Neural progenitor cell (in vitro differentiated cells): ENCODE data around the gene ARHGAP23. TPM values are rescaled to one million over a fixed set of nuclear protein-coding genes. Genes with fewer than 3 reads are reported as not detected.
"Not testable (repeated sequence)": the region's sequence is repeated elsewhere in the genome, so short reads cannot be mapped to it uniquely, and the experiment has no call there.

ENCODE experiments used
- DNase-seq: peaks from one replicate; pipeline ENCODE4 v3.0.0-alpha.2; 2016; ENCODE audit warnings: low spot score
- H2AFZ ChIP-seq: fragments of 200-600 bp; sonication (generic); replicated peaks from 2 replicates; pipeline ENCODE4 v1.6.1; 2016; ENCODE audit warnings: antibody characterized with exemption
- H3F3A ChIP-seq: fragments of 200-600 bp; sonication (generic); 2 replicates; pipeline ENCODE4 v1.6.1; 2016; ENCODE audit warnings: antibody characterized with exemption, low read depth
- H3K27ac ChIP-seq: fragments of 200-600 bp; sonication (generic); 2 replicates; pipeline ENCODE4 v1.5.1; 2016; ENCODE audit warnings: mild to moderate bottlenecking
- H3K27me3 ChIP-seq: fragments of 200-600 bp; sonication (generic); 2 replicates; pipeline ENCODE4 v1.6.1; 2016; ENCODE audit warnings: mild to moderate bottlenecking, moderate library complexity
- H3K36me3 ChIP-seq: fragments of 200-600 bp; sonication (generic); 2 replicates; pipeline ENCODE4 v1.5.1; 2016
- H3K4me1 ChIP-seq: fragments of 200-600 bp; sonication (generic); 2 replicates; pipeline ENCODE4 v1.6.1; 2016; ENCODE audit warnings: mixed run types
- H3K4me2 ChIP-seq: fragments of 200-600 bp; sonication (generic); 2 replicates; pipeline ENCODE4 v1.6.1; 2016
- H3K4me3 ChIP-seq: fragments of 200-600 bp; sonication (generic); 2 replicates; pipeline ENCODE4 v1.5.1; 2016
- H3K79me2 ChIP-seq: fragments of 200-600 bp; sonication (generic); 2 replicates; pipeline ENCODE4 v1.6.1; 2016; ENCODE audit warnings: low read depth
- H3K9ac ChIP-seq: fragments of 200-600 bp; sonication (generic); 2 replicates; pipeline ENCODE4 v1.6.1; 2016
- H3K9me3 ChIP-seq: fragments of 200-600 bp; sonication (generic); 2 replicates; pipeline ENCODE4 v1.5.1; 2016; ENCODE audit warnings: low read depth
- H4K20me1 ChIP-seq: fragments of 200-600 bp; sonication (generic); 2 replicates; pipeline ENCODE4 v1.6.1; 2016; ENCODE audit warnings: low read depth
- H3K27ac Mint-ChIP-seq: 3 replicates; pipeline ENCODE4 v1.8.0; 2021; ENCODE audit warnings: mixed read lengths
- H3K27me3 Mint-ChIP-seq: 2 replicates; pipeline ENCODE4 v1.8.0; 2022; ENCODE audit warnings: low read depth, mild to moderate bottlenecking, inconsistent platforms, moderate library complexity, mixed read lengths; ENCODE audit not compliant: insufficient read depth
- H3K36me3 Mint-ChIP-seq: 3 replicates; pipeline ENCODE4 v1.8.0; 2021; ENCODE audit warnings: mixed read lengths
- H3K4me1 Mint-ChIP-seq: 3 replicates; pipeline ENCODE4 v1.8.0; 2021; ENCODE audit warnings: mixed read lengths
- H3K4me3 Mint-ChIP-seq: 3 replicates; pipeline ENCODE4 v1.8.0; 2021; ENCODE audit warnings: mild to moderate bottlenecking, moderate library complexity, mixed read lengths
- H3K9me3 Mint-ChIP-seq: 3 replicates; pipeline ENCODE4 v1.8.0; 2020; ENCODE audit warnings: mixed read lengths
- EZH2 ChIP-seq: fragments of 200-600 bp; sonication (generic); IDR thresholded peaks from 2 replicates; pipeline ENCODE4 v1.6.1; 2017; ENCODE audit warnings: antibody characterized with exemption, mild to moderate bottlenecking, moderate library complexity
- EZH2phosphoT487 ChIP-seq: fragments of 200-600 bp; sonication (generic); IDR thresholded peaks from 2 replicates; pipeline ENCODE4 v1.6.1; 2017; ENCODE audit warnings: antibody characterized with exemption
- total RNA-seq: library from RNA; depleted of rRNA; stranded (reverse); fragments of >200 nt; gene quantifications from 2 replicates; pipeline ENCODE4 v1.2.3, GENCODE V29; 2015; ENCODE audit warnings: low replicate concordance
- TF ChIP-seq, protein P1 (sequence below): fragments of 200-600 bp; sonication (generic); IDR thresholded peaks from 2 replicates; pipeline ENCODE4 v1.5.1; 2017; ENCODE audit warnings: antibody characterized with exemption, mild to moderate bottlenecking

ARHGAP23 gene
- total RNA-seq, 1 donor from 2014 or later, result 6.1 TPM

- not testable (repeated sequence) for H3K36me3 ChIP-seq, H3K27ac ChIP-seq, H3K9me3 Mint-ChIP-seq, H3K4me2 ChIP-seq, H3K9ac ChIP-seq, H3K27ac Mint-ChIP-seq, H3K9me3 ChIP-seq, H2AFZ ChIP-seq, H3K4me1 ChIP-seq, H3K27me3 ChIP-seq, H3K79me2 ChIP-seq, H3K27me3 Mint-ChIP-seq, H3K36me3 Mint-ChIP-seq, H3K4me3 Mint-ChIP-seq, H3K4me3 ChIP-seq, H4K20me1 ChIP-seq
- TF ChIP-seq, protein P1, sequence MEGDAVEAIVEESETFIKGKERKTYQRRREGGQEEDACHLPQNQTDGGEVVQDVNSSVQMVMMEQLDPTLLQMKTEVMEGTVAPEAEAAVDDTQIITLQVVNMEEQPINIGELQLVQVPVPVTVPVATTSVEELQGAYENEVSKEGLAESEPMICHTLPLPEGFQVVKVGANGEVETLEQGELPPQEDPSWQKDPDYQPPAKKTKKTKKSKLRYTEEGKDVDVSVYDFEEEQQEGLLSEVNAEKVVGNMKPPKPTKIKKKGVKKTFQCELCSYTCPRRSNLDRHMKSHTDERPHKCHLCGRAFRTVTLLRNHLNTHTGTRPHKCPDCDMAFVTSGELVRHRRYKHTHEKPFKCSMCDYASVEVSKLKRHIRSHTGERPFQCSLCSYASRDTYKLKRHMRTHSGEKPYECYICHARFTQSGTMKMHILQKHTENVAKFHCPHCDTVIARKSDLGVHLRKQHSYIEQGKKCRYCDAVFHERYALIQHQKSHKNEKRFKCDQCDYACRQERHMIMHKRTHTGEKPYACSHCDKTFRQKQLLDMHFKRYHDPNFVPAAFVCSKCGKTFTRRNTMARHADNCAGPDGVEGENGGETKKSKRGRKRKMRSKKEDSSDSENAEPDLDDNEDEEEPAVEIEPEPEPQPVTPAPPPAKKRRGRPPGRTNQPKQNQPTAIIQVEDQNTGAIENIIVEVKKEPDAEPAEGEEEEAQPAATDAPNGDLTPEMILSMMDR, result peak; percentile 5
- DNase-seq, result peak; percentile 27
- peaks cover 10% of the 10 kb centered on the region for H3F3A ChIP-seq
- peaks cover 15% of the 10 kb centered on the region for H3K4me1 Mint-ChIP-seq
Measured at GRCh38 chr17:38503286-38503913, 75.1 kb downstream of the ARHGAP23 start.

GRCh38 chr17:38504216-38504615 is 76.0 kb downstream of the ARHGAP23 start:
- Mint-ChIP-seq H3K4me1 (peaks cover 21% of the 10 kb centered on the region), H3K9me3 (no peaks in the 10 kb centered on the region), H3K36me3 (no peaks in the 10 kb centered on the region), H3K27ac (no peak overlapping the region), H3K4me3 (no peak overlapping the region), H3K27me3 (peaks cover 12% of the 10 kb centered on the region)
- no peak overlapping the region for H2AFZ ChIP-seq
- peaks cover 10% of the 10 kb centered on the region for H3F3A ChIP-seq
- H3K4me1 ChIP-seq, result no peaks in the 10 kb centered on the region
- H4K20me1 ChIP-seq, result no peaks in the 10 kb centered on the region
- no peak overlapping the region for H3K27ac ChIP-seq
- H3K9me3 ChIP-seq, result no peaks in the 10 kb centered on the region
- no peak for TF ChIP-seq EZH2phosphoT487
- TF ChIP-seq EZH2, result no peak
- TF ChIP-seq, protein P1, result no peak
- no peaks in the 10 kb centered on the region for H3K79me2 ChIP-seq
- no peak overlapping the region for H3K9ac ChIP-seq
- DNase-seq, result no peak
- no peak overlapping the region for H3K4me2 ChIP-seq
- H3K36me3 ChIP-seq, result no peaks in the 10 kb centered on the region
- H3K27me3 ChIP-seq, result peaks cover 3% of the 10 kb centered on the region
- no peak overlapping the region for H3K4me3 ChIP-seq

- H3K79me2 ChIP-seq, result no peaks in the 10 kb centered on the region
- H3K9me3 ChIP-seq, result no peaks in the 10 kb centered on the region
- no peak overlapping the region for H2AFZ ChIP-seq
- H3F3A ChIP-seq, result peaks cover 26% of the 10 kb centered on the region
- H3K27ac ChIP-seq, result no peak overlapping the region
- DNase-seq, result peak; percentile 20
- H3K27me3 ChIP-seq, result peaks cover 34% of the 10 kb centered on the region
- Mint-ChIP-seq H3K27ac (no peak overlapping the region), H3K9me3 (no peaks in the 10 kb centered on the region), H3K4me3 (no peak overlapping the region), H3K27me3 (peaks cover 32% of the 10 kb centered on the region), H3K4me1 (peaks cover 34% of the 10 kb centered on the region), H3K36me3 (no peaks in the 10 kb centered on the region)
- peak overlapping the region; percentile 14 for H3K4me2 ChIP-seq
- TF ChIP-seq, protein P1, result no peak
- TF ChIP-seq EZH2phosphoT487 (no peak), EZH2 (no peak)
- no peak overlapping the region for H3K9ac ChIP-seq
- no peak overlapping the region for H3K4me3 ChIP-seq
- H3K36me3 ChIP-seq, result no peaks in the 10 kb centered on the region
- H3K4me1 ChIP-seq, result peaks cover 14% of the 10 kb centered on the region
- H4K20me1 ChIP-seq, result no peaks in the 10 kb centered on the region
Measured at GRCh38 chr17:38507436-38507835, 79.2 kb downstream of the ARHGAP23 start.
